Hematopoietic multipotent progenitor cell treated with erythropoietin and hydrocortisone succinate and interleukin-3 and kit ligand, for 6 days (in vitro differentiated cells): ENCODE results near the gene PLEKHG1.

Experiments used
- DNase-seq: peaks from one replicate; pipeline ENCODE4 v3.0.0-alpha.2; 2015

PLEKHG1 gene

DNA sequence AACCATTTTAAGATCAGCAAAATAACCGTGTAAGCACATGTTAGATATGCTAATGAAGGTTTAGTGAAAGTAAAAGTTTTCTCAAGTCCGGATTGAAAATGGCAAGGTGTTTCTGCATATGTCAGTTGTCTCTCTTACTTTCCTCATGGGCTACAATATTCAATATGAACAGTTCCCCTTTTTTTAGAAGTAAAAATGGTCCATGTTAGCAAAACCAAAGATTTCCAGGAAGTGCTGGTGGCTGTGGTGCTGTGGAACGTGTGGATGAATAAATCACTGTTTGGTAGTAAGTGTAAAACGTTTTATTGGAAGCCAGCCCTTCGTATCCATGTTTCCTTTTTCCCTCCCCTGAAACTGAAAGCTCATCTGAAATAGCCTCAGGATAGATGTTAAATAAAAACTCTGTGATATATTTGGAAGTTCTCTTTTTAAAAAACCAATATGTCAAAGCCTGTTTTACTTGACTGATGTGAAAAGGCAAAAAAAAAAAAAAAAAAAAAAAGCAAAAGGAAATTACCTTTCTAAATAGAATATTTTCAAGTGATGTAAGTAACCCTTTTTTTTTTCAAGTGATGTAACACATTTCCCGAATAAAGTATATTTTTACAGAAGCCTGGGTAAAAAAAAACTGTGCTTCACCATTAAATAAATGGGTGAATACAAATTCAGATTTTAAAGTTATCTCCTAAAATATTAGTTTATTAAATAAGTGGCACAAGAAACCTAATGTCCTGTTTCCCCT lies 41.9 kb downstream of the PLEKHG1 start:
- peak; percentile 20 for DNase-seq

- no peak for DNase-seq
Measured at GRCh38 chr6:150646228-150646627, 46.5 kb downstream of the PLEKHG1 start.

DNA sequence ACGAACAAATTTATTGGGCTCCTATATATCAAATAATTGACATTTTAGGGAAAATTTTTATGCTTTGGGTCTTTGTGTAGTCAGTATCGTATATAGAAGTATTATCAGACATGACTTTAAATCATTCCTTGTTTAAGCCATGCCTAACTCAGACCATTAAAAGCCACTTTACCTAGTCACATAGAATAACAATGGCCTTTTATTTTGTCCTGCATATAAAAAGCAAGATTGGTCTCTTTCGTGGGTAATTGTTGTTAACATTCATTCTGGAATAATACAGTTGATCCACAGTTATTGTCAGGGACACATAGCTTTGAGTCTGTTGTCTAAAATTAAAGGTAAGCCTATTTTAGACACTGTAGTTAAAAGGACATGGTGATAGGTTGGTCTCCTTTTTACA lies 47.4 kb downstream of the PLEKHG1 start:
- no peak for DNase-seq
